DND-41 (cell line): Measurements from ENCODE around the gene SPECC1.

Source experiments
- CTCF ChIP-seq: IDR thresholded peaks from 2 replicates; pipeline ENCODE4 v1.5.1; 2012; ENCODE audit warnings: borderline replicate concordance, low read length, moderate library complexity, mild to moderate bottlenecking; ENCODE audit not compliant: poor library complexity, severe bottlenecking; ENCODE audit errors: extremely low read depth
- EZH2 ChIP-seq: IDR thresholded peaks from 3 replicates; pipeline ENCODE4 v1.6.1; 2012; ENCODE audit warnings: borderline replicate concordance, low read depth, mild to moderate bottlenecking, moderate library complexity, low read length, inconsistent platforms; ENCODE audit not compliant: severe bottlenecking

GRCh38 chr17:20282526-20283308, 273.6 kb downstream of the SPECC1 start:
- TF ChIP-seq CTCF, result no peak
- TF ChIP-seq EZH2, result no peak
